ENCODE results near the gene SORCS1. TPM values are rescaled to one million over a fixed set of nuclear protein-coding genes. Genes with fewer than 3 reads are reported as not detected.

Gene SORCS1
- total RNA-seq (2014; rRNA removed; shearing (Covaris generic)) (7.4 and 8.9 TPM in 2 replicates), polyA plus RNA-seq (2016; fragmentation: Nextera tagmentation; extraction: Ambion mirVana) (2.0 and 2.9 TPM in 2 replicates)
- long read RNA-seq, partial matches to known transcripts, result 1 of 1 reads
- long read RNA-seq, other reads (novel, unspliced or antisense), result 0 of 1 reads

GRCh38 chr10:107163881-107164861, at the start of gene SORCS1:
Gene SORCS1, minus strand, starts transcription at chr10:107164706.
- H3K4me2 ChIP-seq, result peak within 1 kb of the TSS; percentile 93
- H2AFZ ChIP-seq, result peak within 1 kb of the TSS; percentile 97
- Mint-ChIP-seq H3K27ac (no peak within 1 kb of the TSS), H3K4me1 (peaks cover 54% of the 10 kb centered on the region), H3K36me3 (ENCODE audit: low read depth) (no peaks in the 10 kb centered on the region), H3K9me3 (no peaks in the 10 kb centered on the region), H3K27me3 (ENCODE audit: insufficient read depth, low read depth, poor library complexity) (peaks cover 19% of the 10 kb centered on the region), H3K4me3 (peak within 1 kb of the TSS; percentile 90)
- H4K20me1 ChIP-seq (replicated peaks; ENCODE audit: insufficient read depth), result no peaks in the 10 kb centered on the region
- H3F3A ChIP-seq (replicated peaks; ENCODE audit: low read depth), result peaks cover 5% of the 10 kb centered on the region; the same call in 1 of the 2 replicates
- no peaks in the 10 kb centered on the region for H3K36me3 ChIP-seq (ENCODE audit: insufficient read depth)
- H3K4me1 ChIP-seq (ENCODE audit: insufficient read depth), result peaks cover 50% of the 10 kb centered on the region
- no peaks in the 10 kb centered on the region for H3K79me2 ChIP-seq (replicated peaks; ENCODE audit: insufficient read depth)
- no peak within 1 kb of the TSS for H3K27ac ChIP-seq (ENCODE audit: low read depth)
- DNase-seq (ENCODE audit: low spot score) (peak; percentile 76), ATAC-seq (peak; percentile 82)
- TF ChIP-seq POLR2AphosphoS5 (IDR thresholded peaks at IDR 0.05; ENCODE audit: low read depth) (no peak), ZNF114 (CRISPR knock-in tag; IDR thresholded peaks at IDR 0.05) (no peak), CREB1 (CRISPR knock-in tag; IDR thresholded peaks at IDR 0.05; ENCODE audit: low read depth) (no peak), ETS1 (IDR thresholded peaks at IDR 0.05) (no peak), REST (IDR thresholded peaks at IDR 0.05; ENCODE audit: unreplicated experiment) (no peak), JUNB (IDR thresholded peaks at IDR 0.05; ENCODE audit: unreplicated experiment) (no peak), STAT1 (IDR thresholded peaks at IDR 0.05; ENCODE audit: unreplicated experiment) (no peak), NANOG (IDR thresholded peaks at IDR 0.05; ENCODE audit: borderline replicate concordance) (no peak), ZNF462 (CRISPR knock-in tag; IDR thresholded peaks at IDR 0.05) (no peak), EZH2phosphoT487 (IDR thresholded peaks at IDR 0.05; ENCODE audit: unreplicated experiment) (no peak), ZNF331 (CRISPR knock-in tag; IDR thresholded peaks at IDR 0.05; ENCODE audit: low read depth) (no peak), EZH2 (IDR thresholded peaks at IDR 0.05; ENCODE audit: low read depth, unreplicated experiment) (no peak)
- TF ChIP-seq, protein P1, sequence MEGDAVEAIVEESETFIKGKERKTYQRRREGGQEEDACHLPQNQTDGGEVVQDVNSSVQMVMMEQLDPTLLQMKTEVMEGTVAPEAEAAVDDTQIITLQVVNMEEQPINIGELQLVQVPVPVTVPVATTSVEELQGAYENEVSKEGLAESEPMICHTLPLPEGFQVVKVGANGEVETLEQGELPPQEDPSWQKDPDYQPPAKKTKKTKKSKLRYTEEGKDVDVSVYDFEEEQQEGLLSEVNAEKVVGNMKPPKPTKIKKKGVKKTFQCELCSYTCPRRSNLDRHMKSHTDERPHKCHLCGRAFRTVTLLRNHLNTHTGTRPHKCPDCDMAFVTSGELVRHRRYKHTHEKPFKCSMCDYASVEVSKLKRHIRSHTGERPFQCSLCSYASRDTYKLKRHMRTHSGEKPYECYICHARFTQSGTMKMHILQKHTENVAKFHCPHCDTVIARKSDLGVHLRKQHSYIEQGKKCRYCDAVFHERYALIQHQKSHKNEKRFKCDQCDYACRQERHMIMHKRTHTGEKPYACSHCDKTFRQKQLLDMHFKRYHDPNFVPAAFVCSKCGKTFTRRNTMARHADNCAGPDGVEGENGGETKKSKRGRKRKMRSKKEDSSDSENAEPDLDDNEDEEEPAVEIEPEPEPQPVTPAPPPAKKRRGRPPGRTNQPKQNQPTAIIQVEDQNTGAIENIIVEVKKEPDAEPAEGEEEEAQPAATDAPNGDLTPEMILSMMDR (conservative IDR thresholded peaks at IDR 0.05; ENCODE audit: low read depth in 2 of 2), result no peak
- H3K9me2 ChIP-seq (ENCODE audit: insufficient read depth), result no peaks in the 10 kb centered on the region
- peak within 1 kb of the TSS; percentile 83 for H3K4me3 ChIP-seq
- H3K27me3 ChIP-seq (ENCODE audit: insufficient read depth), result peaks cover 35% of the 10 kb centered on the region

Data from GM23338 (cell line).